Activated CD4-positive, alpha-beta T cell treated with anti-CD3 and anti-CD28 coated beads, Interleukin-2, amount 50 U/mL, for 16 hours (primary cell): ENCODE measurements around the gene WNT5B.

Experiments used
- DNase-seq: peaks from one replicate; pipeline ENCODE4 v3.0.0-alpha.2; 2020

Gene WNT5B

DNA sequence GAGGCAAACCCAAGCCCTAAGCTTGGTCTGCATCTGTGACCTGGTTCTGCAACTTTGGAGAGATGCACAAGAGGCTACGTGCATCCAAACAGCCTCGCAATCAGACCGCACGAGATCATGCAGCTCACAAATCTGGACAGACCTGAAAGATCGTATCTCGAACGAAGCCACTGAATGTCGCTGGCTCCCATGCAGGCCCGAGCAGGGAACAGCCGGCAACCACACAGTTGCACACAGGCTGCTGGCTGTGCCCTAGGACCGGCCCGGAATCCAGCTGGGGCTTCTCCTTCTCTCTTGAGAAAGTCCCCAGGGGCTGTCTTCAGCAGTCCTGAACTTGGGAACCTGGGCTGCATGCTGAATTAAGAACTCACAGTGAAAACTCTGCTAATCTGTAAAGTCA is 27.9 kb downstream of the WNT5B start:
- no peak for DNase-seq

- no peak for DNase-seq
These were observed 28.7 kb downstream of the WNT5B start for GRCh38 chr12:1657688-1658087.

- peak; percentile 18 for DNase-seq
These were observed 31.5 kb downstream of the WNT5B start for GRCh38 chr12:1660304-1661187.

DNA sequence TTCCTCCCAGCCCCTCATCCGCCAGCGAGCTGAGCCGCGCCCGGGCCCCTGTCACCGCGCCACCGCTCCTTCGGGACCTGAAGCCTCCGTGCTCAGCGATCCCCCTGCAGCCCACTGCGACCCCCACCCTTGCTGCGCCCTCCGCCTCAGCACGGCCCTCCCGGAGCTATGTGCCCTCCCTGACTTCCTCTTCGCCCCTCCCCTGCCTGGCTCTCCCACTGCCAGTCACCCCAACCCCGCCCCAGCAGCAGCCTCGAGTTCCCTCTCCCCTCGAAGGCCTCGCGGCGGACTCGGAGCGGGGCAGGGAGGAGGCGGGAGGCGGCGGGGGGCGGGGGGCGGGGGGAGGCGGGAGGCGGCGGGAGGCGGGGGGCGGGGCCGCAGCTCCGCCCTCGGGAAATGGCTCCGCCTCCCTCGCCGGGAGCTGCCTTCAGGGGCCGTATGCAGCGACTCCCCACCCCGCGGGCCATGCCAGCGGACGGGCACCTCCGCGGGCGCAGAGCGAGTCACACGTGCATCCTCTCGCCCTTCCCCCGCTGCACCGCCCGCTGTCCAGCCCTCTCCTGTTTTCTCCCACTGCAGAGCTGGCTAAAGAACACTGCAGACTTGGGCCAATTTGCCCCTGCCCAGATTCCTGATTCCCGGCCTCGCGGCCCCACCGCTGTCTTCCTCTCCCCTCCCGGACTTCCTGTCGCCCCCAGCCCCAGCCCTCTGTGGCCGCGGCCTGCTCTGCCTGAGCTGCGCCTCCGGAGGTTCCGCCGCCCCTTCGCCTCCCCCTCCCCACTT is 32.7 kb downstream of the WNT5B start:
- peak; percentile 88 for DNase-seq

DNA sequence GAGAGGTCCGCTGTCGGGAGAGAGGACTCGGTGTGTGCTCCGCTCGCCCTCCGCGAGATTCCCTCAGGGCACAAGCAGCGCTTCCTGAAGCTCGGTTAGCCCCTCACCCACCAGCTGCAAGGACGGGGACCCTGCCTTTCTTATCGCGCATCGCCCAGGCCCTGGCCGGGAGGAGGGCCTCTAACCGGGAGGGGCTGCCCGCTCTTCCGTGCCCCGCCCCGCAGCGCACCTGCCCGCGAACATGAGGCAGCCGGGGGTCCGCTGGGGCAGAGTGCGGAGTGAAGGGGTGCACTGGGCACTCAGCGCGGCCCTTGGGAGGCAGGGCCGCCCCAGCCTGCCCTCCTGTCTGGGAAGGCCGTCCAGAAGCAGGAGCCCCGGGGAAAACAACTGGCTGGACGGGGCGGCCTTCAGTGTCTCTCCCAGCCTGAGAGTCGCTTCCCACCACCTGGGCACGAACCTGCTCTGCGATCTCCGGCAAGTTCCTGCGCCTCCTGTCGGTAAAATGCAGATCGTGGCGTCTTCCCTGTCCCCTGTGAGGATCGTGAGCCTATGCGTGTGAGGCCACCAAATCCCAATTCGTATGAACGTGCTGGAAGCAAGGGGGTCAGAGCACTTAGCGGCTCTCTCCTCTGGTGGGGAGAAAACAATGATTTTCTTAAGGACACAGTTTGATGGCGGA is 33.9 kb downstream of the WNT5B start:
- DNase-seq = no peak

- no peak for DNase-seq
These were observed 34.6 kb downstream of the WNT5B start for GRCh38 chr12:1663440-1664132.

- DNase-seq = no peak
These were observed 36.3 kb downstream of the WNT5B start for GRCh38 chr12:1665366-1665765.

DNA sequence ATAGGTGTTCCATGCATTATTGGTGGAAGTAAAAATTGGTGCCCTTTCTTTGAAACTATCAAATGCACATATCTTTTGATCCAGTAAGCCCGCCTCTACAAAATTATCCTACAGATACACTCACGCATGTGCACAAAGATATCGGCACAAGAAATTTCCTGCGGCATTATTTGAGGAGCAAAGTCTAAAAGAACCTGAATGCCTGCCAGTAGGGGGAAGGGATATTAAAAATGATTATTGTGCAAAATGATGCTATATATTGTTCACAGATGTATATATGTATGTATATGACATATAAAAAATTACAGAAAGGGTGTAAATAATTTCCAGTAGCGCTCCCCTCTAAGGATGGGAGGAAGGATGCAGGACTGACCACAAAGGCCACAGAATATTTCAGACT is 37.2 kb downstream of the WNT5B start:
- no peak for DNase-seq

- DNase-seq = no peak
These were observed 37.7 kb downstream of the WNT5B start for GRCh38 chr12:1666685-1667162.

GRCh38 chr12:1668833-1669543 is 40.0 kb downstream of the WNT5B start:
- DNase-seq = no peak

DNA sequence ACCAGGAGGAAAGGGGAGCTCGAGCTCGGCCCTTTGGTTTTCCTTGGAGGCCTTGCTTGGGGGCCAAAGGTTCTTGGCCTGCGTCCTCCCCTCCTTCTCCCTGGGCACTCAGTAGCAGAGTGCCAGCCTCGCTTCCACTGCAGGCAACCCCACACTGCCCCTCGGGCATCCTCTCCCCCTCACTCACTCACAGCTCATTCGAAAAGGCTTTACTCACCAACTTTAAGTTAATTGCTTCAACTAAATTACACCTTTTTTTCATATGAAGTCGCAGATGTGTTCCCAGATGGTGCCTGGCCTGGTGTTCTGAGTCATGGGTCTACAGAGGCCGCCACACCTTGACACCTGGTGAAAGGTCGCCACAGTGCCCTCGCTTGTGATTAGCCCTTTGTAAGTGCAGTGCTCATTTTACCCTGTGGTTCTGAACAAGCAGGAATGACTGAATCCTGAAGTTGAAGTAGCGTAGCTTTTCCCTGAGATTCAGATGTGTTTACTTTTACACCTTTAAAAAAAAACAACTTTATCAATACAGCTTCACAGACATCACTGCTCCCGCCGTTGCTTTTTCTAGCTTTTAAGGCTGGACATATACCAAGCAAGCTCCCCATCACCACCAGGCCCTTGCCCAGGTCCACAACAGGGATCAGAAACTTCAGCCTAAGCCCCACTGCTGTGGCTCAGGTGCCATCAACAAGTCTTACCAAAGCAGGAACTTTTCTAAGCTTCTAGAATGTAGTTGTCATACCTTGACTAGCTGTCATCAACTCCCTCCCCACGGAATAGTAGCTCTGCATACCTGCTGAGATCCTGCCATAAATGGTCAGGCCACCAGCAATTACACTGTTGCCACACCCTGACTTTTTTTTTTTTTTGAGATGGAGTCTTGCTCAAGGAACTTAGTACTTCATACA is 41.6 kb downstream of the WNT5B start:
- no peak for DNase-seq

DNA sequence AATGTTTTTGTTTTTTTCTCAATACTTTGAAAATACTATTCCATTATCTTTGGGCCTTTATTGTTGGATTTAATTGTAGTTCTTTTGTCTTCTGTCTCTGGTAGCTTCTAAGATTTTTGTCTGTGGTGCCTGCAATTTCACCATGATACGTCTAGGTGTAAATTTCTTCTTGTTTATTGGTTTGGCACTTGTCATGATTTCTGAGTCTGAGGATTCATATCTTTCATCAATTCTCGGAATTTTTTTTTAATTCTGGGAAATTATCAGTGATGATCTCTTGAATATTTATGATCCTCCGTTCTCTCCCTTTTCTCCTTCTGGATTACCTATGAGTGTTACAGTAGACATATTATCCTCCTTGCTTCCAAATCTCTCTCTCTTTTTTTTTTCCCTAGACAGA is 47.0 kb downstream of the WNT5B start:
- no peak for DNase-seq

DNA sequence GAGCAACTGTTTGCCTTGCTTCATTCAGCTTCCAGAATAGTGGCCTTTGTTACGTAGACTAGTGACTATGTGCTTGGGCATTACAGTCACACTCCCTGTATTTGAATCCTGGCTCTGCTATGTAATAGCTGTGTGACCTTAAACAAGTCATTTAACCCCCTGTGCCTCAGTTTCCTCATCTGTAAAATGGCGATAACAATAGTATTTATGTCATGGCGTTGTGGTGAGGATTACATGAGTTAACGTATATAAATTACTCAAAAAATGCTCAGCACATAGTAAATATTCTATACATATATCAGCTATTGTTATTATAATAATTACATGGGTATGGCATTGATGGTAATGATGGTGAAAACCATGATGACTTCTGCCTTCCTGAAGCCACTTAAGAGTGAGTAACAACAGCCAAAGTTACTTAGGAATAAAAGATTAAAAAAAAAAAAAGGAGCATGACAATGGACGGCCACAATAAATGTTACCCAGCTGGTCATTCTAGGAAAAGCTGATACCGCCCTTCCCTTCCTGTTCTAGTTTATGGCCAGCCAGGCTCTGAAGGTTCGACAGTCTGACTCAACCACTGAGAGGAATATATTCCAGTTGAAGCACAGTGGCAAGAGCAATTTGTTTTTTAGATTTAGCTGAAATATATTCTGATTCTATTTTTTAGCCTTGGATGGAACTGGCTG is 51.9 kb downstream of the WNT5B start:
- no peak for DNase-seq

DNA sequence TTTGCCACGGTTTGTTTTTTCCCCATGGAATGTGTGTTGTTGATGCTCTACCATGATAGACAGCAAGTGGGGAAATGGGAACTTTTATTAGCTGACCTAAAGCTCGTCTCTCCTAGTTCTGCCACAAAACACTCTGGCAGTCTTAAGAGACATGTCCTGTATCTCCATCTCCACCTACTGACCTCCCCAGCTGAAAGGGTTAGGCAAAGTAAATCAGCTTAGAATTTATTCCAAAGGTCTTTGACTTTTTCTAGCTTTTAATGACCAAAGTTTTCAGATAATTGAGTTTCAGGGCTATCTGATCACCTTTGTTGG is 52.4 kb downstream of the WNT5B start:
- DNase-seq = no peak

GRCh38 chr12:1688086-1688710 is 59.2 kb downstream of the WNT5B start:
- peak; percentile 5 for DNase-seq

GRCh38 chr12:1690578-1691122 is 61.6 kb downstream of the WNT5B start, which contains the start of gene ADIPOR2:
Gene ADIPOR2, plus strand, starts transcription at chr12:1691070. Its CDS starts 63,274 bp downstream, at chr12:1754344.
- peak; percentile 97 for DNase-seq

- DNase-seq = peak; percentile 31
These were observed 62.3 kb downstream of the WNT5B start for GRCh38 chr12:1691123-1692007.

- DNase-seq = no peak
These were observed 63.2 kb downstream of the WNT5B start for GRCh38 chr12:1692226-1692625.
